GM12891 (cell line): ENCODE measurements around the gene LOX.

Experiments
- SPI1 ChIP-seq: IDR thresholded peaks from 2 replicates; pipeline ENCODE4 v1.6.1; 2011; ENCODE audit warnings: low read depth, low read length, control low read depth
- TAF1 ChIP-seq: IDR thresholded peaks from 2 replicates; pipeline ENCODE4 v1.6.1; 2011; ENCODE audit warnings: low read depth, low read length, control low read depth

GRCh38 chr5:122112733-122113558 is 34.9 kb upstream of the LOX start:
- TF ChIP-seq SPI1 (no peak), TAF1 (no peak)
